Chondrocyte (in vitro differentiated cells): ENCODE measurements around the gene GPATCH4. TPM values are rescaled to one million over a fixed set of nuclear protein-coding genes. Genes with fewer than 3 reads are reported as not detected.

Experiments
- DNase-seq: peaks from one replicate; pipeline ENCODE4 v3.0.0; 2021; ENCODE audit warnings: mixed read lengths, low spot score
- H3K27ac Mint-ChIP-seq: one replicate; pipeline ENCODE4 v1.8.0; 2021; ENCODE audit warnings: mild to moderate bottlenecking, moderate library complexity, mixed read lengths; ENCODE audit not compliant: unreplicated experiment
- H3K27me3 Mint-ChIP-seq: 2 replicates; pipeline ENCODE4 v1.8.0; 2021; ENCODE audit warnings: low read depth, mixed read lengths
- H3K36me3 Mint-ChIP-seq: 2 replicates; pipeline ENCODE4 v1.8.0; 2021; ENCODE audit warnings: low read depth, mixed read lengths
- H3K4me1 Mint-ChIP-seq: 2 replicates; pipeline ENCODE4 v1.8.0; 2021; ENCODE audit warnings: low read depth, mild to moderate bottlenecking, mixed read lengths
- H3K4me3 Mint-ChIP-seq: one replicate; pipeline ENCODE4 v1.8.0; 2021; ENCODE audit warnings: mild to moderate bottlenecking, moderate library complexity, mixed read lengths; ENCODE audit not compliant: unreplicated experiment
- H3K9me3 Mint-ChIP-seq: 2 replicates; pipeline ENCODE4 v1.8.0; 2021; ENCODE audit warnings: low read depth, mixed read lengths
- total RNA-seq: library from RNA; stranded (reverse); gene quantifications from 3 replicates; pipeline ENCODE4 v1.2.1, GENCODE V29; 2021
- TF ChIP-seq, protein P1 (sequence below): fragments of 200-600 bp; sonication (generic); IDR thresholded peaks from 2 replicates; pipeline ENCODE4 v1.5.0; 2021; ENCODE audit warnings: antibody characterized with exemption, mild to moderate bottlenecking, moderate library complexity

GPATCH4 gene
- total RNA-seq, 1 donor from 2014 or later: 16.4 TPM

GRCh38 chr1:156643049-156643777 lies 41.9 kb upstream of the GPATCH4 start:
- Mint-ChIP-seq H3K36me3 (peaks cover 2% of the 10 kb centered on the region), H3K9me3 (no peaks in the 10 kb centered on the region), H3K4me3 (no peak overlapping the region), H3K27ac (no peak overlapping the region), H3K27me3 (peaks cover 69% of the 10 kb centered on the region), H3K4me1 (peaks cover 23% of the 10 kb centered on the region)
- TF ChIP-seq, protein P1, sequence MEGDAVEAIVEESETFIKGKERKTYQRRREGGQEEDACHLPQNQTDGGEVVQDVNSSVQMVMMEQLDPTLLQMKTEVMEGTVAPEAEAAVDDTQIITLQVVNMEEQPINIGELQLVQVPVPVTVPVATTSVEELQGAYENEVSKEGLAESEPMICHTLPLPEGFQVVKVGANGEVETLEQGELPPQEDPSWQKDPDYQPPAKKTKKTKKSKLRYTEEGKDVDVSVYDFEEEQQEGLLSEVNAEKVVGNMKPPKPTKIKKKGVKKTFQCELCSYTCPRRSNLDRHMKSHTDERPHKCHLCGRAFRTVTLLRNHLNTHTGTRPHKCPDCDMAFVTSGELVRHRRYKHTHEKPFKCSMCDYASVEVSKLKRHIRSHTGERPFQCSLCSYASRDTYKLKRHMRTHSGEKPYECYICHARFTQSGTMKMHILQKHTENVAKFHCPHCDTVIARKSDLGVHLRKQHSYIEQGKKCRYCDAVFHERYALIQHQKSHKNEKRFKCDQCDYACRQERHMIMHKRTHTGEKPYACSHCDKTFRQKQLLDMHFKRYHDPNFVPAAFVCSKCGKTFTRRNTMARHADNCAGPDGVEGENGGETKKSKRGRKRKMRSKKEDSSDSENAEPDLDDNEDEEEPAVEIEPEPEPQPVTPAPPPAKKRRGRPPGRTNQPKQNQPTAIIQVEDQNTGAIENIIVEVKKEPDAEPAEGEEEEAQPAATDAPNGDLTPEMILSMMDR: no peak
- DNase-seq: no peak

DNA sequence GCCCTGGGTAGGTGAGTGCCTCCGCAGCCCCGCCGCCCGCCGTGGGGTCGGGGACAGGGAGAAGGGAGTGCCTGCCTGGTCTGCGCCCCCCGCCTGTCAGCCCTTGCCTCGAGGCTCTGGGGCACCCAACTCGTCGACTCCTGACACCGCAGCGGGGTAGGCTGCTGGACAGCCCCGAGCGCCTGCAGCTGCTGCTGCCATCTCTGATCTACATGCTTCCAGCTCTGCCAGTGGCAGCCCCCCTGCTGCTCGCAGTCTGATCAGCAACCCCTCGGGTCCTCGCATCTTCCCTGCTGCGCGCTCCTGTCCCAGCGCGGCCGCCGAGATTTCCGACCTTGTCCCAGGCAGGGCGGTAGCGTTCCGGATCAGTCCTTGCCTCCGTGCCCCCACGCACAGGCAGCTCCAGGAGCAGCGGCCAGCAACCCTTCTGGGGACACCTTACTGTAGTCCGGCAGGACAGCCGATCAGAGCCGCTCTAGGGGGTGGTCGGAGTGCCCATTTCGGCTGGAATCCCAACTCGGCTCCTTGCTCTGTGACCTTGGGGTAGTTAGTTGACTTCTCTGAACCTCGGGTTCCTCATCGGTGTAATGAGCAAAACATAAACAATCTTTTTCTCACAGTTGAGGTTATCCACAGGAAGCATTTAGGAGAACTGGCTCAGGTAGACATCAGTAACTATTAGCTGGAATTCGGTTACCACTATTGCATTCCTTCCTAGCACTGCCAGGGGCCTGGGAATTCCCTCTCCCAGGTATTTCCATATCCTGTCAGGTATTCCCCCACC lies 41.2 kb upstream of the GPATCH4 start:
- Mint-ChIP-seq H3K36me3 (peaks cover 2% of the 10 kb centered on the region), H3K4me1 (peaks cover 23% of the 10 kb centered on the region), H3K9me3 (no peaks in the 10 kb centered on the region), H3K4me3 (peak overlapping the region; percentile 65), H3K27ac (no peak overlapping the region), H3K27me3 (peaks cover 70% of the 10 kb centered on the region)
- no peak for DNase-seq
- TF ChIP-seq, protein P1: no peak

- Mint-ChIP-seq H3K4me1 (peaks cover 23% of the 10 kb centered on the region), H3K4me3 (peak within 1 kb of the TSS; percentile 65), H3K27me3 (peaks cover 68% of the 10 kb centered on the region), H3K9me3 (no peaks in the 10 kb centered on the region), H3K36me3 (peaks cover 2% of the 10 kb centered on the region), H3K27ac (no peak within 1 kb of the TSS)
- DNase-seq: no peak
- TF ChIP-seq, protein P1: no peak
Observed at GRCh38 chr1:156641761-156642264, 40.5 kb upstream of the GPATCH4 start, which contains the start of gene BCAN. TSS of gene BCAN (plus strand) at chr1:156642117. CDS start at chr1:156646055, 3,938 bp downstream.

DNA sequence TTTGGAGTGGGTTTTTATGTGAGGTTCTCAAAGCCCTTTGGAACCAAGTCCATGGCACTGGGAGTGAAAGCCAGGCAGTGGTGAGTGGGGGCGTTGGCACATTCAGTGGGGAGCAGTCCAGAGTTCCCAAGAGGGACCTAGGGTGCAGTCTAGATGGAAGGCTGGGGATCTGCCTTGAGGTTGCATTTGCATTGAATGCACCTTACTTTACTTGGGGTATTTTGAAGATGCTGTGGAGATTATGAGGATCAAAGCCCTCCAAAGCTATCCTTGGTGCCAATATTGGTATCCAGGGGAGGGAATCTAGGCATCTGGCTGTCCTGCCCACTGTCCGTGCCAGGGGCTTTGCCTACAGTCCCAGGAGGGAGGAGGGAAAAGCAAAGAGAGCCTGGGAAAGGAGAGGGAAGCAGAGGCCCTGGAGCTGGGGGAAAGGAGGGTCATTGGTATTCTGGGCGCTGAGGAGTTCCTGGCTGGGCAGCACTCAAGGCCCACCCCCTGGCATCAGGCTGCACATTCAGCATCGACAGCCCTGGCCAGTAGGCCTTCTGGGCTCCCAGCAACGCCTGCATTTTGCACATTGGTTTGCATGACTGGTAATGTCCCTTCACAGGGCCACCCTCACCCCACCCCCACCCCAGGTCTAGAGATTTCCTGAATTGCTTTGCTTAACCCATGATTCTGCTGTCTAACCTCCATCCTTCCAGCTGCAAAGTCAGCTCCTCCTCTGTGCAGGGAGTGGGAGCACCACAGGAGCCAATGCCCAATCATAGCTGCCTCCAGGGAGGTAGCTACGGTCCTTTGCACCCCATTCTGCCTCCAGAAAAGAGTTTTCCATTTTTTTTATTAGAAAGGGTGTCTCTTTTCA lies 39.8 kb upstream of the GPATCH4 start:
- TF ChIP-seq, protein P1: no peak
- no peak for DNase-seq
- Mint-ChIP-seq H3K9me3 (no peaks in the 10 kb centered on the region), H3K4me3 (peak overlapping the region; percentile 60), H3K4me1 (peaks cover 23% of the 10 kb centered on the region), H3K36me3 (peaks cover 2% of the 10 kb centered on the region), H3K27me3 (peaks cover 71% of the 10 kb centered on the region), H3K27ac (no peak overlapping the region)
